ENCODE data around the gene RNF13.

The RNF13 gene

GRCh38 chr3:149992416-149993058 lies 179.5 kb downstream of the RNF13 start:
- no peak overlapping the region for H3K27ac ChIP-seq (replicated peaks)
- TF ChIP-seq SPI1 (IDR thresholded peaks at IDR 0.05; ENCODE audit: borderline replicate concordance, low read depth): no peak
- TF ChIP-seq, protein P1, sequence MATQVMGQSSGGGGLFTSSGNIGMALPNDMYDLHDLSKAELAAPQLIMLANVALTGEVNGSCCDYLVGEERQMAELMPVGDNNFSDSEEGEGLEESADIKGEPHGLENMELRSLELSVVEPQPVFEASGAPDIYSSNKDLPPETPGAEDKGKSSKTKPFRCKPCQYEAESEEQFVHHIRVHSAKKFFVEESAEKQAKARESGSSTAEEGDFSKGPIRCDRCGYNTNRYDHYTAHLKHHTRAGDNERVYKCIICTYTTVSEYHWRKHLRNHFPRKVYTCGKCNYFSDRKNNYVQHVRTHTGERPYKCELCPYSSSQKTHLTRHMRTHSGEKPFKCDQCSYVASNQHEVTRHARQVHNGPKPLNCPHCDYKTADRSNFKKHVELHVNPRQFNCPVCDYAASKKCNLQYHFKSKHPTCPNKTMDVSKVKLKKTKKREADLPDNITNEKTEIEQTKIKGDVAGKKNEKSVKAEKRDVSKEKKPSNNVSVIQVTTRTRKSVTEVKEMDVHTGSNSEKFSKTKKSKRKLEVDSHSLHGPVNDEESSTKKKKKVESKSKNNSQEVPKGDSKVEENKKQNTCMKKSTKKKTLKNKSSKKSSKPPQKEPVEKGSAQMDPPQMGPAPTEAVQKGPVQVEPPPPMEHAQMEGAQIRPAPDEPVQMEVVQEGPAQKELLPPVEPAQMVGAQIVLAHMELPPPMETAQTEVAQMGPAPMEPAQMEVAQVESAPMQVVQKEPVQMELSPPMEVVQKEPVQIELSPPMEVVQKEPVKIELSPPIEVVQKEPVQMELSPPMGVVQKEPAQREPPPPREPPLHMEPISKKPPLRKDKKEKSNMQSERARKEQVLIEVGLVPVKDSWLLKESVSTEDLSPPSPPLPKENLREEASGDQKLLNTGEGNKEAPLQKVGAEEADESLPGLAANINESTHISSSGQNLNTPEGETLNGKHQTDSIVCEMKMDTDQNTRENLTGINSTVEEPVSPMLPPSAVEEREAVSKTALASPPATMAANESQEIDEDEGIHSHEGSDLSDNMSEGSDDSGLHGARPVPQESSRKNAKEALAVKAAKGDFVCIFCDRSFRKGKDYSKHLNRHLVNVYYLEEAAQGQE (IDR thresholded peaks at IDR 0.05; ENCODE audit: insufficient replicate concordance, low read depth): no peak
- TF ChIP-seq, protein P2, sequence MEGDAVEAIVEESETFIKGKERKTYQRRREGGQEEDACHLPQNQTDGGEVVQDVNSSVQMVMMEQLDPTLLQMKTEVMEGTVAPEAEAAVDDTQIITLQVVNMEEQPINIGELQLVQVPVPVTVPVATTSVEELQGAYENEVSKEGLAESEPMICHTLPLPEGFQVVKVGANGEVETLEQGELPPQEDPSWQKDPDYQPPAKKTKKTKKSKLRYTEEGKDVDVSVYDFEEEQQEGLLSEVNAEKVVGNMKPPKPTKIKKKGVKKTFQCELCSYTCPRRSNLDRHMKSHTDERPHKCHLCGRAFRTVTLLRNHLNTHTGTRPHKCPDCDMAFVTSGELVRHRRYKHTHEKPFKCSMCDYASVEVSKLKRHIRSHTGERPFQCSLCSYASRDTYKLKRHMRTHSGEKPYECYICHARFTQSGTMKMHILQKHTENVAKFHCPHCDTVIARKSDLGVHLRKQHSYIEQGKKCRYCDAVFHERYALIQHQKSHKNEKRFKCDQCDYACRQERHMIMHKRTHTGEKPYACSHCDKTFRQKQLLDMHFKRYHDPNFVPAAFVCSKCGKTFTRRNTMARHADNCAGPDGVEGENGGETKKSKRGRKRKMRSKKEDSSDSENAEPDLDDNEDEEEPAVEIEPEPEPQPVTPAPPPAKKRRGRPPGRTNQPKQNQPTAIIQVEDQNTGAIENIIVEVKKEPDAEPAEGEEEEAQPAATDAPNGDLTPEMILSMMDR (IDR thresholded peaks at IDR 0.05; ENCODE audit: insufficient read depth, low read length): no peak
- no peak for TF ChIP-seq POLR2AphosphoS5 (IDR thresholded peaks at IDR 0.05; ENCODE audit: low read depth)
- TF ChIP-seq GABPA (IDR thresholded peaks at IDR 0.05; ENCODE audit: low read depth): no peak
- DNase-seq (ENCODE audit: low read depth in 1 of 2, low spot score in 1 of 2): no peak
- H3K27me3 ChIP-seq (ENCODE audit: insufficient read depth, poor library complexity, severe bottlenecking): no peaks in the 10 kb centered on the region
- no peak overlapping the region for H3K4me3 ChIP-seq (replicated peaks; ENCODE audit: insufficient read depth, low read length)

- no peak overlapping the region for H3K4me3 ChIP-seq (replicated peaks; ENCODE audit: insufficient read depth, low read length)
- H3K27ac ChIP-seq (replicated peaks): no peak overlapping the region
- no peaks in the 10 kb centered on the region for H3K27me3 ChIP-seq (ENCODE audit: insufficient read depth, poor library complexity, severe bottlenecking)
- TF ChIP-seq GABPA (IDR thresholded peaks at IDR 0.05; ENCODE audit: low read depth): no peak
- TF ChIP-seq SPI1 (IDR thresholded peaks at IDR 0.05; ENCODE audit: borderline replicate concordance, low read depth): no peak
- TF ChIP-seq, protein P2 (IDR thresholded peaks at IDR 0.05; ENCODE audit: insufficient read depth, low read length): no peak
- TF ChIP-seq POLR2AphosphoS5 (IDR thresholded peaks at IDR 0.05; ENCODE audit: low read depth): no peak
- TF ChIP-seq, protein P1 (IDR thresholded peaks at IDR 0.05; ENCODE audit: insufficient replicate concordance, low read depth): no peak
- DNase-seq (ENCODE audit: low read depth in 1 of 2, low spot score in 1 of 2): no peak
These were observed 185.9 kb downstream of the RNF13 start for GRCh38 chr3:149998946-149999345.

GRCh38 chr3:149999421-149999820 lies 186.4 kb downstream of the RNF13 start:
- DNase-seq (ENCODE audit: low read depth in 1 of 2, low spot score in 1 of 2): no peak
- no peak overlapping the region for H3K27ac ChIP-seq (replicated peaks)
- TF ChIP-seq, protein P1 (IDR thresholded peaks at IDR 0.05; ENCODE audit: insufficient replicate concordance, low read depth): no peak
- TF ChIP-seq POLR2AphosphoS5 (IDR thresholded peaks at IDR 0.05; ENCODE audit: low read depth): no peak
- no peak for TF ChIP-seq GABPA (IDR thresholded peaks at IDR 0.05; ENCODE audit: low read depth)
- no peak for TF ChIP-seq SPI1 (IDR thresholded peaks at IDR 0.05; ENCODE audit: borderline replicate concordance, low read depth)
- TF ChIP-seq, protein P2 (IDR thresholded peaks at IDR 0.05; ENCODE audit: insufficient read depth, low read length): no peak

More at GRCh38 chr3:149999421-149999820, 186.4 kb downstream of the RNF13 start:
- Histone ChIP-seq H3K4me3 (replicated peaks; ENCODE audit: insufficient read depth, low read length) (no peak overlapping the region), H3K27me3 (ENCODE audit: insufficient read depth, poor library complexity, severe bottlenecking) (no peaks in the 10 kb centered on the region)

All from HL-60 (cell line).